Mucosa of rectum (tissue), 2 donors: ENCODE data around the gene RAG1.

Source experiments
- H3K27ac ChIP-seq, 2 donors: one replicate each; pipeline ENCODE4 v1.7.0; 2013; ENCODE audit warnings: inconsistent platforms in 2 of 2, low read depth in 2 of 2, low read length in 2 of 2
- H3K27me3 ChIP-seq, 2 donors: one replicate each; pipeline ENCODE4 v1.7.0; 2013; ENCODE audit warnings: low read length in 2 of 2; ENCODE audit not compliant: control insufficient read depth in 2 of 2, insufficient read depth in 2 of 2
- H3K36me3 ChIP-seq, 2 donors: one replicate each; pipeline ENCODE4 v1.7.0; 2013; ENCODE audit warnings: low read length in 2 of 2; ENCODE audit not compliant: control insufficient read depth in 2 of 2, insufficient read depth in 2 of 2
- H3K4me1 ChIP-seq, 2 donors: one replicate each; pipeline ENCODE4 v1.7.0; 2013; ENCODE audit warnings: low read length in 2 of 2, mild to moderate bottlenecking in 1 of 2; ENCODE audit not compliant: control insufficient read depth in 2 of 2, insufficient read depth in 2 of 2
- H3K4me3 ChIP-seq, 2 donors: one replicate each; pipeline ENCODE4 v1.7.0; 2013; ENCODE audit warnings: low read length in 2 of 2
- H3K9ac ChIP-seq, 2 donors: one replicate each; pipeline ENCODE4 v1.7.0; 2013; ENCODE audit warnings: low read length in 2 of 2, low read depth in 1 of 2, mild to moderate bottlenecking in 1 of 2
- H3K9me3 ChIP-seq, 2 donors: one replicate each; pipeline ENCODE4 v1.7.0; 2013; ENCODE audit warnings: low read length in 2 of 2; ENCODE audit not compliant: control insufficient read depth in 2 of 2
- donor health status: healthy.
- donor health status: Normal muscosa, but diverticular disease.

RAG1 gene

DNA sequence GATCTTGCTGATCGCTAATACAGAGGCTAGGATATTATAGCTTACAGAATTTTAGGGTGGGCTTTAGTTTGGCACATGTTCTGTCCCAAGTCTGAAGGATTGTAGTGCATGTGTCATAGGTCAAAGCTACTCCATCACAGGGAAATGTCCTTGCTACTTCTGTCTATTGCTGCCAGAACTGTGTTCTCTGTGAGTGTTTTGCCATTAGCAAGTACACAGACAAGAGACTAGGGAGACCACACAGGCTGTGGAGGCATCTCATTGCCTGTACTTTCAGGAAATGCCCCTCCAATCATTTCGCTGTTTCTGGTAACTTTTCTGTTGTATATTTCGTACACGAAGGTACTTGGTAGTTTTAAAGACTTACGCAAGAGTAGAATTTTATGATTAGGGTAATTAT lies 55.7 kb downstream of the RAG1 start:
- no peaks in the 10 kb centered on the region for H3K27me3 ChIP-seq
- no peak overlapping the region for H3K27ac ChIP-seq
- no peak overlapping the region for H3K9ac ChIP-seq
- H3K36me3 ChIP-seq, result no peaks in the 10 kb centered on the region
- no peaks in the 10 kb centered on the region for H3K4me1 ChIP-seq
- H3K4me3 ChIP-seq, result no peak overlapping the region
- H3K9me3 ChIP-seq, result no peaks in the 10 kb centered on the region

DNA sequence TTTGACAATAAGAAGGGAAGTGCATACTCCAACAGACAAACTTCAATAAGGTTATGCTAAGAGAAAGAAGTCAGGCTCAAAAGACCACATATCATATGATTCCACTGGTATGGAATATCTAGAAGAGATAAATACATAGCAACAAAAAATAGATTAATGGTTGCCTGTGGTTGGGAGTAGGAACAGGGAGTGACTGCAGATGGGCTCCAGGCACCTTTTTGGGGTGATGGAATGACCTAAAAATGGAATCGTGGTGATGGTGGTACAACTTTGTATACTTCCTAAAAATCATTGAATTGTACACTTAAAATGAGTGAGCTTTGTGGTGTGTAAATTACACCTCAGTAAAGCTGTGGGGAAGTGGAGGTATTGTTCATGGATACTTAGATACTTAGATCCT lies 59.2 kb downstream of the RAG1 start:
- no peak overlapping the region for H3K27ac ChIP-seq
- H3K9me3 ChIP-seq, result no peaks in the 10 kb centered on the region
- no peaks in the 10 kb centered on the region for H3K27me3 ChIP-seq
- H3K4me3 ChIP-seq, result no peak overlapping the region
- H3K36me3 ChIP-seq, result no peaks in the 10 kb centered on the region
- H3K4me1 ChIP-seq, result no peaks in the 10 kb centered on the region
- H3K9ac ChIP-seq, result no peak overlapping the region

DNA sequence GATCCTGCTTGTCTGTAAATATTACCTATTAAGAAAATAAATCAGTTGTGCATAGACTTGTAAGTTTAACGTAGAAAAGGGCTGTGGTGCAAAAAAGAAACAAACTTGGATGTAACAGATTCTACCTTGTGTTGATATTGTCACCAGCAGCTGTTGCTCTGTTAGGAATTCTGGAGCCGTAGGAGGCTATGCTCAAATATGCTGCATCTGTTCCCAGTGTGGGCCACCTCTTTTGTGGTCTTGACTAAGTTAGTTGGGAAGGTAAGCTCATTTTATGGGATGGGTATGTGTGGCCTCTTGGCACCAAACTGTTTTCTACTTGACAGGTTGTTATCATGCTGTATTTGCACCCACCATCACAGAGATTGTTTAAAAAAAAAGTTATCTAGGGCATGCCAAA lies 59.7 kb downstream of the RAG1 start:
- Histone ChIP-seq H3K9ac (no peak overlapping the region), H3K27me3 (no peaks in the 10 kb centered on the region), H3K36me3 (no peaks in the 10 kb centered on the region), H3K27ac (no peak overlapping the region), H3K9me3 (no peaks in the 10 kb centered on the region), H3K4me1 (no peaks in the 10 kb centered on the region), H3K4me3 (no peak overlapping the region)

GRCh38 chr11:36628141-36628540 lies 60.3 kb downstream of the RAG1 start:
- H3K9me3 ChIP-seq, result no peaks in the 10 kb centered on the region
- no peak overlapping the region for H3K9ac ChIP-seq
- no peak overlapping the region for H3K4me3 ChIP-seq
- no peaks in the 10 kb centered on the region for H3K4me1 ChIP-seq
- H3K36me3 ChIP-seq, result no peaks in the 10 kb centered on the region
- H3K27ac ChIP-seq, result no peak overlapping the region
- no peaks in the 10 kb centered on the region for H3K27me3 ChIP-seq

DNA sequence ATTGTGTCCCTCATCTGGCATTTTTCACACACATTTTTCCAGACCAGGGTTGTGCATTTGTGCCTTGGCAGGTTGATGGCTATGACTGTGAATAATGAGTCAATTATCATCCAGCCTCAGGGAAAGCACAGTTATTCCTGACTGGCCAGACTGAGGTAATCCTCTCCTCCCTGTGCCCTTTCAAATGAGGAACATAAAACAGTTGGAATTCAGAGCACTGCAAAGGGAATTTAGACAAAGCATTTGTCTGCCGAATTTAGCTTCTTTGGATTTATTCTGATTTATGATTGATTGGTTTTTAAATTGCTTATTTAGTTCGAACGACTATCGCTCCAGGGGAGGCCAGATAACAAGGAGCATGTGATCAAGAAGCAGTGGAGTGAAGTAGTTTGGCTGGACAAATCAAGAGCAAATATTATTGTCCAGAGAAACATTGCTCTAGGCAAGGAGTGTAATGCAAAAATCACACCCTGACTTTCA lies 61.0 kb downstream of the RAG1 start:
- no peak overlapping the region for H3K9ac ChIP-seq

More for the DNA sequence above, 61.0 kb downstream of the RAG1 start:
- Histone ChIP-seq H3K27ac (no peak overlapping the region), H3K36me3 (no peaks in the 10 kb centered on the region), H3K9me3 (no peaks in the 10 kb centered on the region), H3K4me1 (no peaks in the 10 kb centered on the region), H3K4me3 (no peak overlapping the region), H3K27me3 (no peaks in the 10 kb centered on the region)
